Fibroblast of mammary gland (primary cell): ENCODE data around the gene SLAIN1.

Experiments
- DNase-seq: peaks from one replicate; pipeline ENCODE4 v3.0.0-alpha.2; 2010; ENCODE audit warnings: low read depth
- H3K4me3 ChIP-seq: 2 replicates; pipeline ENCODE4 v1.5.1; 2011; ENCODE audit warnings: low read depth, mild to moderate bottlenecking, low read length, moderate library complexity; ENCODE audit not compliant: control insufficient read depth
- TF ChIP-seq, protein P1 (sequence below): conservative IDR thresholded peaks from 2 replicates; pipeline ENCODE4 v1.5.1; 2011; ENCODE audit warnings: low read depth, low read length, inconsistent platforms; ENCODE audit not compliant: control insufficient read depth, insufficient read depth

SLAIN1 gene

GRCh38 chr13:77696879-77697216 lies 639 bp upstream of the SLAIN1 start:
- no peak for DNase-seq
- no peak overlapping the region for H3K4me3 ChIP-seq
- TF ChIP-seq, protein P1, sequence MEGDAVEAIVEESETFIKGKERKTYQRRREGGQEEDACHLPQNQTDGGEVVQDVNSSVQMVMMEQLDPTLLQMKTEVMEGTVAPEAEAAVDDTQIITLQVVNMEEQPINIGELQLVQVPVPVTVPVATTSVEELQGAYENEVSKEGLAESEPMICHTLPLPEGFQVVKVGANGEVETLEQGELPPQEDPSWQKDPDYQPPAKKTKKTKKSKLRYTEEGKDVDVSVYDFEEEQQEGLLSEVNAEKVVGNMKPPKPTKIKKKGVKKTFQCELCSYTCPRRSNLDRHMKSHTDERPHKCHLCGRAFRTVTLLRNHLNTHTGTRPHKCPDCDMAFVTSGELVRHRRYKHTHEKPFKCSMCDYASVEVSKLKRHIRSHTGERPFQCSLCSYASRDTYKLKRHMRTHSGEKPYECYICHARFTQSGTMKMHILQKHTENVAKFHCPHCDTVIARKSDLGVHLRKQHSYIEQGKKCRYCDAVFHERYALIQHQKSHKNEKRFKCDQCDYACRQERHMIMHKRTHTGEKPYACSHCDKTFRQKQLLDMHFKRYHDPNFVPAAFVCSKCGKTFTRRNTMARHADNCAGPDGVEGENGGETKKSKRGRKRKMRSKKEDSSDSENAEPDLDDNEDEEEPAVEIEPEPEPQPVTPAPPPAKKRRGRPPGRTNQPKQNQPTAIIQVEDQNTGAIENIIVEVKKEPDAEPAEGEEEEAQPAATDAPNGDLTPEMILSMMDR, result no peak

GRCh38 chr13:77698201-77699058 lies 943 bp downstream of the SLAIN1 start:
- no peak for DNase-seq
- TF ChIP-seq, protein P1, result no peak
- H3K4me3 ChIP-seq, result peak overlapping the region; percentile 11

DNA sequence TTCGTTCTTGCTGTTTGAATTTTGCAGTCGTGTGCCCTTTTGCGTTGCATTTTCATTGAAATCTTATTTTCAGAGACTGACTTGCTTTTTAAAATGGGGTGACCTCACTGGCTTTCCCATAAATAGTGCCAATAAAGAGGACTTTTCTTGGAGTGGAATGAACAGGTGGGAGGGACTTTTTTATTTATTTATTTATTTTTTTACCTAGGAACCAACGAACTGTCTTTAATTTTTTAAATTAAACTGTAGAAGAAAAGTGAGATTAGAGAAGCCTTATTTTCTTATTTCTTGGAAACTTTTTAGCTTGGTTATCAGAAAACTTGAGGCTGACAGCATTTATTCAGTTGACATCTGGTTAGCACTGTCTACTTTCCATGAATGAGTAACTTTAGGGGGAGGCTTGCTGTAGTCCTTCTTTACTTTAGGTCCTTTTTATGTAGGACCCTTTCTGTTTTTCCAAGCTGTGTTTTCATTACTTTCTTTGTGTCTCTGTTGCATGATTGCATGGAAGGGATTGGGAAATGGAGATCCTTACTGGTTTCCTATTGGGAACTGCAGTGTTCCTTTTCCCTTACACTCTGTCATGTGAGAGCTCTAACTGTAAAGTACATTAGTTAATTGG lies 1.7 kb downstream of the SLAIN1 start:
- no peak overlapping the region for H3K4me3 ChIP-seq
- TF ChIP-seq, protein P1, result no peak
- no peak for DNase-seq

- DNase-seq, result no peak
- H3K4me3 ChIP-seq, result no peak overlapping the region
- TF ChIP-seq, protein P1, result no peak
Measured at GRCh38 chr13:77701305-77701704, 3.8 kb downstream of the SLAIN1 start.

- DNase-seq, result no peak
- no peak overlapping the region for H3K4me3 ChIP-seq
- TF ChIP-seq, protein P1, result no peak
Measured at GRCh38 chr13:77702366-77702765, 4.9 kb downstream of the SLAIN1 start.

DNA sequence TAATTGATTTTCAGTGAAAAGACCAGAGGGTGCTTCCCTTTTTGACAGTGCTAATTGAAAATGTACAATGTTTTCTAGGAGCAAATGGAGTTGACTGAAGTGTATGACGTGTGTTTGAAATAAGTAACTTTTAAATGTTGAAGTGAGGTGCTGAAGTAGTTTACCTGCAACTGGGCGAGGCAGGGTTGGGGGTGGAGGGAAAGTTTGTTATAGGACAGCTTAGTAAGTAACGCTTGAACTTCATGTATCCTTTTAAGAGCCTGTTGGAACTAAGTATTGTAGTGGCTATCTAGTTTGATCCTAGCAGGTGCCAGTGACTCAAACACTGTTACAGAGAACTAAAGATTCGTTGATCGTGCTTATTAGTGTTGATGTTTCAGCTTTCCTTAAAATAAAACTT lies 5.9 kb downstream of the SLAIN1 start:
- no peak for DNase-seq

More for the DNA sequence above, 5.9 kb downstream of the SLAIN1 start:
- H3K4me3 ChIP-seq, result no peak overlapping the region
- TF ChIP-seq, protein P1, result no peak
